GM12892 (cell line): ENCODE data around the gene ATG16L1.

ENCODE experiments used
- DNase-seq: peaks from one replicate; pipeline ENCODE4 v3.0.0; 2011; ENCODE audit not compliant: insufficient read length
- FAIRE-seq: peaks from 2 replicates; lab custom pipeline; 2011; peaks lifted over from hg19 to GRCh38; lab: Jason Lieb, UNC
- POLR2A ChIP-seq: IDR thresholded peaks from 2 replicates; pipeline ENCODE4 v1.6.1; 2011; ENCODE audit warnings: low read depth, low read length, control low read depth
- POLR2AphosphoS5 ChIP-seq: IDR thresholded peaks from 2 replicates; pipeline ENCODE4 v1.6.1; 2011; ENCODE audit warnings: low read depth, low read length, control low read depth
- TAF1 ChIP-seq: IDR thresholded peaks from 2 replicates; pipeline ENCODE4 v1.6.1; 2011; ENCODE audit warnings: low read depth, mild to moderate bottlenecking, control low read depth, low read length, borderline replicate concordance

Gene ATG16L1

DNA sequence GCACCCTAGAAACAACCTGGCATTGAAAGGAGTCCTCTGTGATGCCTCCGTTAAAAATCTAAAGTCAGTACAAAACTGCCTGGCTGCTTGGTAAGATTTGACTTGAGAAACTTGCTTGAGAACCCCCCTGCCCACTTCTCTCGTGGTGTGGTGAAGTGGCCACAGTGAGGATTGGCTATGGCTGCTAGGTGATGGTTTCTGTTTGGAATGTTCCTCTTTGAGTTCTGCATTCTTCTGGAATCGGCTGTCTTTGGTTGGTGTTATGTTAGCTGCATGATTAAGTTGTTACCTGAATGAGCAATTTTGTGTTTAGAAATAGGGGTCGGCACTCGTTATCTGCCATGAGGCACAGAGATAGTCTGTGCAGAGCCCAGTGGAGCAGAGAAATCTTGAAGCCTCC is 34.4 kb downstream of the ATG16L1 start:
- no peak for FAIRE-seq
- TF ChIP-seq TAF1: no peak
- TF ChIP-seq POLR2A: no peak
- TF ChIP-seq POLR2AphosphoS5: no peak
- no peak for DNase-seq

DNA sequence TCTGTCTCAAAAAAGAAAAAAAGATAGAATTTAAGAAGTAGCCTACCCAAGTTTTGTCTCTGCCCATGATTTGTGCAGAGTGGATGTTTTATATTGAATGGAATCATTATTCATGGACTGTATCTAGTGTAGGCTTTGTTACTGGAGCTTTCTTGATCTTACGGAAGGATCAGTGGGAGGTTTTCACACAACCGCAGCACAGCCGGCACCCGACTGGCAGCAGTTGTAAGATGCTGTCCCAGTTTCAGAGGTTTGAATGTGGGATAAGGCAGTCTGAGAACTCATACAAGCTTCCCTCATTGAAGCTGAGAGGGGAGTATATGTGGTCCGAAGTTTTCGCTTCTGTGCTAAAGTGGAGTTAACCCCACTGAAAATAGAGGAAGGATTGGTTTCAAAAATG is 36.4 kb downstream of the ATG16L1 start:
- DNase-seq: no peak
- TF ChIP-seq TAF1 (no peak), POLR2AphosphoS5 (no peak), POLR2A (no peak)
- FAIRE-seq: no peak

DNA sequence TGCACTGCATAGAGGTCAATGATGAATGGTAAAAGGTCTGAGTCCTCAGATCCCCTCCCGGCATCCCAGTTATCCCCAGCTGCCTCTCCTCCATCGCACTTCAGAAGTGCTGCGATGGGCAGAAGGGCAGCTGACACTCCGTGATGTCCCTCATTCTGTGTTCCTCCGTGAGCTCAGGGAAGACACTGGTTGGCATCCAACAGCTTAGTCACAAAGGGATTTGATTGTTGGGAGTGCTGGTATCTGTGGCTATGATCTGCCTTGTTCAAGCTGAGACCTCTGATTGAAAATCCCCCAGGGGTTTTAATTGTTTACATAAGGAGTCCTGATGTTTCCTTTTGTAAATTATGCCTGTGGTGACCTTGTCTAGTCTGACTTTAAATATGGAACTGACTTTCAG is 37.2 kb downstream of the ATG16L1 start:
- no peak for DNase-seq
- TF ChIP-seq TAF1 (no peak), POLR2AphosphoS5 (no peak), POLR2A (no peak)
- FAIRE-seq: no peak

DNA sequence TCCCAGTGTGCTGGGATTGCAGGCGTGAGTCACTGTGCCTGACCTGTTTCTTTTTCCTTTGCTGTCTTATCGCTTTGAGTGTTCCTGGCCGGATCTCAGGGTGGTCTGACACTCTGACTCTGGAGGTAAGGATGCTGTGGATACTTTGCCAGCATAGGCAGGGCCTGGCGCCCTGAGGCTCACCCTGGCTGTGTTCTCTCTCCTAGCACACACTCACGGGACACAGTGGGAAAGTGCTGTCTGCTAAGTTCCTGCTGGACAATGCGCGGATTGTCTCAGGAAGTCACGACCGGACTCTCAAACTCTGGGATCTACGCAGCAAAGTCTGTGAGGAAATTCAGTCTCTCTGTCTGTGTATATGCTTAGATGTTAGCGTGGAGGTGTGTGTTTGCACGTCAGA is 38.2 kb downstream of the ATG16L1 start:
- TF ChIP-seq POLR2AphosphoS5 (no peak), POLR2A (no peak), TAF1 (no peak)
- FAIRE-seq (no peak), DNase-seq (no peak)

DNA sequence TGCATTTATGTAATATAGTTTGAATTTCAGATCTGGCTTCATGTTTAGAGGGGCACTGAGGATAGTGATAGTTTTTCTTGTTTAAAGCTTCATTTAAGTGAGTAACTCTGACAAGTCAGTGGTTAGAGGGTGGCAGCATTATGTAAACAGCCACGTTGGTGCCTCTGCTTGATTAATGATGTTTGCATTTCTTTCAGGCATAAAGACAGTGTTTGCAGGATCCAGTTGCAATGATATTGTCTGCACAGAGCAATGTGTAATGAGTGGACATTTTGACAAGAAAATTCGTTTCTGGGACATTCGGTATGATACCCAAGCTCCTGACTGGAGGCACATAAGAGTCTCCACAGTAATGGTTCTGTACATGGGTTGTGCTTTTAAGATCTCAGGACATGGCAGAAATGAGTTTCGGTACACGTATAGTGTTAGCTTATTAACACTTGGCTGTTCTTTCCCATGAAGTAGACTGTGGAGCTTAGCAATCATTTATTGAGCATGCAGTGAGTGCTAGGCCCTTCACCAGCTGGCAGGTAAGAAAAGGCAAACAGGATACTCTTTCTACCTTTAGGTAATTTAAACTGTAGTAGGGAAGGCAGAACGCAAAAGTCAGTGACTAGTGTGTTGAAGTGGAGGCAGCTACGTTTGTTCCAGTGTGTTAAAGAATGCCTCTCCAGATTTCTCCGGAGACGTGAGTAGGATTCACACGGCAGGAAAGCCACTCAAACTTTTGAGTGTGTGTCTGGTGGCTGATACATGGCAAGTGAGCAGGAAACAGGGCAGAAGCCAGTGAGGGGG is 38.8 kb downstream of the ATG16L1 start:
- TF ChIP-seq POLR2AphosphoS5 (no peak), TAF1 (no peak), POLR2A (no peak)
- no peak for DNase-seq
- FAIRE-seq: no peak

DNA sequence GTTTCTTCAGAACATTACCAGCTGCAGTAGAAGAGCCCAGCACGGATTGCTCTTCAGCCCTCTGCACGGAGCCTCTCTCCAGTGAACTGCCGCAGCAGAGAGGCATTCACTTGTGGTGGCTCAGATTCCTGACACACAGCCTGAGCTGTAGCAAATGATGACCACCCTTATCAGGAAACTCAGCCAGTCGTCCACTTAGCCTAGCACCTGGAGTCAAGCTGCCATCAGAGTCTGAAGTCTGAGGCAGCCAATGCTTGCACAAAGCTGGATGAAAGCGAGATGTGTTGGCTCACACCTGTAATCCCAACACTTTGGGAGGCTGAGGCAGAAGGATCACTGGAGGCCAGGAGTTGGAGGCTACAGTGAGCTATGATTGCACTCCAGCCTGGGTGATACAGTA is 44.4 kb downstream of the ATG16L1 start:
- FAIRE-seq (no peak), DNase-seq (no peak)
- TF ChIP-seq POLR2A (no peak), POLR2AphosphoS5 (peak; percentile 57)

DNA sequence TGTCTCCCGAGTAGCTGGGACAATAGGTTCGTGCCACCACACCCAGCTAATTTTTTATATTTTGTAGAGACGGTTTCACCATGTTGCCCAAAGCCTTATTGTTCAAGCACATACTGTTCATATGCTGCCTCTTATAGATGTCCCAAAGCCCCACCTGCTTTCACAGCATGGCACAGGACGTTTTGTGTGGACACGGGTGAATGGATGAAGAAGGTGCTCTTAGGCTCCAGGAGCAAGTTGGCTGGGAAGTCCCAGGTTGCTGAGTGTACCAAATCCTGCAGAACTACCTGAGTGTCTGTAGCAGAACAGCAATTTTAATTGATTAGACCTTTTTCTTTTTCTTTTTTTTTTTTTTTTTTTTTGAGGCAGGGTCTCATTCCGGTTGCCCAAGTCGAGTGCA is 45.6 kb downstream of the ATG16L1 start:
- DNase-seq: no peak
- TF ChIP-seq POLR2A: no peak
- no peak for TF ChIP-seq POLR2AphosphoS5
- FAIRE-seq: no peak

DNA sequence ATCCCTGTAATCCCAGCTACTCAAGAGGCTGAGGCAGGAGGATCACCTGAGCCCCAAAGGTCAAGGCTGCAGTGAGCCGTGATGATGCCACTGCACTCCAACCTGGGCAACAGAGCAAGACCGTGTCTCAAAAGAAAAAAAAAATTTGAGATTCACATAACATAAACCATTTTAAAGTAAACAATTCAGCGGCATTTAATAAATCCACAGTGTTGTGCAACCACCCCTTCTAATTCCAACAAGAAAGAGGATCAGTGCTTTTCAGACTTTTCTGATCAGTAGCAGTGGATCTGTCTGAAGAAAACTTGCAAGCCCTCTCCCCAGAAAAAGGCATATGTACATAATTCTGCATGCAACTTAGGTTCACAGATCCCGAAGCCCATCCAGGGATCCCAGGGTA is 48.9 kb downstream of the ATG16L1 start:
- DNase-seq (no peak), FAIRE-seq (no peak)
- TF ChIP-seq POLR2AphosphoS5 (no peak), POLR2A (no peak), TAF1 (no peak)

DNA sequence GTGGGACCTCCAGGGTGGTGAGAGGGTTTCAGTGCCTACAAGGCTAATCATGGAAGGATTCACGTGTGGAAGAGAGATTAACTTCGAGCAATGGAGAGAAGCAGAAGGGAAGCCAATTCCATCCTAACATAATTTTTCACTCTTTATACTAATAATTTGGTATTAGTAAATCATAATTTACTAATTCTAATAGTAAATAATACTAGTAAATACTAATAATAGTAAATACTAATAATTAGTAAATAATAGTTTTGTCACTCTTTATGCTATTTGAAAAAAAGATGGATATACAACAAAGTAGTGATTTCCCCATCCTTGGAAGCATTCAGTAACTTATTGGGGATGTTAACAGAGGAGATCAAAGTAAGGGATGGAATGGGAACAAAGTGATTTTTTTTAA is 49.8 kb downstream of the ATG16L1 start:
- TF ChIP-seq TAF1 (no peak), POLR2AphosphoS5 (no peak), POLR2A (no peak)
- DNase-seq (no peak), FAIRE-seq (no peak)

DNA sequence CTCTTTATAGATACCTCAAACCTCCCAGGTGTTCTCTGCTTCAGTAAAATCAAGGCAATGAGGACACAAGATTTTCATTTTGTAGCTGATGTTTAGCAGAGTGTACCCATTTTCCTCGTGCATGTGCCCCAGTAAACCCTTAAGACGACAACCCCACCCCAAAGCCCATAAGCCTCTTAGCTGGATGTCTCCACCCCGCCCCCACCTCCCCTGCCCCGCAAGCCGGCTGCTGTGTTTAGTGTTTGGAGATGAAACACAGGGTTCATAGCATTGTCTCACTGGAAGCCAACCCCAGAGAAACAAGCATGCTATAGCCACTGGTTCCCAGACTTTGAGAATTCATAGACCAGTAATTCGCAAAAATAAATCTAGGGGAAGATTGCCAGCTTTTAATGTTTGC is 50.3 kb downstream of the ATG16L1 start:
- FAIRE-seq (no peak), DNase-seq (no peak)
- TF ChIP-seq POLR2AphosphoS5: no peak
- no peak for TF ChIP-seq TAF1
- TF ChIP-seq POLR2A: no peak

DNA sequence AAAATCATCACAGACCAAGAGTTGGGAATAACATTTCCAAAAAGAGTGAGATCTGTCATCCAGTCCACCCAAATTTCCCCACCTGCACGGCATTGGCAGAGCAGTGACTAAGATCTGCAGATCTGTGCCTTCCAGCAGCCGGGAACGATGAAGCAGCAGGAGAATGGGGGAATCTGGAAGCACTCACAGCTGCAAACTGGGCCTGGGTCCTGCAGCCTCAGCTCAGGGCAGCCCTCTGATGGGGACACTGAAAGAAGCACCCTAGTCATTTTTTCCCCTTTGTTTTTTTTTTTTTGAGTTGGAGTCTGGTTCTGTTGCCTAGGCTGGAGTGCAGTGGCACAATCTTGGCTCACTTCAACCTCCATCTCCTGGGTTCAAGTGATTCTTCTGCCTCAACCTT is 51.8 kb downstream of the ATG16L1 start:
- no peak for DNase-seq
- FAIRE-seq: no peak
- TF ChIP-seq TAF1 (no peak), POLR2AphosphoS5 (no peak), POLR2A (no peak)

DNA sequence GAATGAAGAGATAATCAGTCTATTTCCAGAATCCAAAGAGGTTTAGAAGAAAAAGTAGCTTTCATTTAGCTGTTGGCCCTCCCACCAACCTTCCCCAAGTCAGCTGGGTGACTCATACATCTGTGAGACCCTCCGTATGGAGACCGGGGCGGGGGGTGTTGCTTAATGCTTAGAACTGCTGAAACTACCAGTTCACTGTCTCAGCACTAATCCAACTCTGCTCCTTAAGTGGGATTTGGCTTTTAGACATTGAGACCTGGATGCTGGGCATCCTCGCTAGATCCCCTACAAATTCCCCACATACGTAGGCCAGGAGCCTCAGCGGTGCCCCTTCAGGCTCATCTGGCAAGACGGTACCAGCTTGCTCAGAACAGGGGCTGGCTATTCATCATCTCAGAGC is 56.1 kb downstream of the ATG16L1 start, which contains the start of gene SAG:
Gene SAG, plus strand, starts transcription at position 252 of the 400 bp plus-strand sequence. CDS start 1,374 bp downstream, outside the sequence.
- FAIRE-seq: no peak
- TF ChIP-seq POLR2AphosphoS5: no peak
- TF ChIP-seq TAF1: no peak
- TF ChIP-seq POLR2A: no peak
- DNase-seq: no peak
